ENCODE measurements around the gene STARD13.

Gene STARD13

DNA sequence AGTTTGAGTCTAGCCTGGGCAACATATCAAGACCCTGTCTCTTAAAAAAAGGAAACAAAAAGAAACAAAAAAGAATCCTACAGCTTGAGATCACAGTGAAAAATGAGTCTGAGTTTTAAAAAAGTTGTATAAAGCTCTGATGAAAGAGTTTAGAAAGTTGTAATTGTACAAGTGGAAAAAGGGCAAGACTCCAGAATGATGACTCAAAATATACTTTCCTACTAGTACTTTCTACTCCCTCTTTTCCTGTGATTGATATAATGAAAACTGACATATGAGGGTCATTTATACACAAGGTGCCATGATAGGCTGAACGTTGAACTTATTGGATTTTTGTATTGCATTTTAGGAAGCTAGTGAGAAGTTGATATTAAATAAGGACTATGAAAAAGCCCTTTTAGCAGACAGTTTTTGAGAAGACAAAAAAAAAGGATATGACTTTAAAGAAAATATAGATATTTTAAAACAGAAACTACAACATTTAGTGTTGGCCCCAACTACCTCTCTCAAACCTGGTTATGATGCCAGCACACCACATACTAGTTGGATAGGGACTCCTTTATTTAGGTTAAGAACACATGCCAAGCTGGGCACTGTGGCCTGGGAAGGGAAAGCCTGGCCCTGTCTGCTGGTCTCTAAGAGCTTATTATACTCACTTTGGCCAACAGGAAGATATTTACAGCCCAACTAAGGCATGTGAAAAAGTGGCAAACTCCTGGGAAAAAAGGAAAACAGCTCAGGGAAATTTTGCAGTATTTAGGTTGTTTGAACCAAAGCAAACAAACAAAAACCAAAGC lies 152.7 kb downstream of the STARD13 start:
- no peak for DNase-seq

DNA sequence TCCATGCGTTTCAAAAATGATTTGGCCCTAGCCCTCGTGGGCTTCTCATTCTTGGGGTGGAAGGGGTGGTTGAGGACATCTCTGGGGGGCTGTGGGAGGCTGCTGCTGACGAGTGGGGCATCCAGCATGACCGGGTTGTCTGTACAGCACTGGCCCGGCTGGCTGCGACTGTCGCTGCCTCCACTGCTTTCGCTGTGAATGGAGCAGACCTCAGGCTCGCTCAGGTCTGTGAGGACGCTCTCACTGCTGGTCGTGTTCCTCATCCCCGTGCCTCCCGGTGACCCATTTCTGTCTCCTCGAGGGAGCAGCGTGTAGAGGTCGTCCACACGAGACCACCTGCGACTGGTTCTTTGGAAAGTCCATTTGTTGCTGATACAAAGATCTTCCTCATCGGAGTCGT lies 155.7 kb downstream of the STARD13 start:
- DNase-seq, result no peak

DNA sequence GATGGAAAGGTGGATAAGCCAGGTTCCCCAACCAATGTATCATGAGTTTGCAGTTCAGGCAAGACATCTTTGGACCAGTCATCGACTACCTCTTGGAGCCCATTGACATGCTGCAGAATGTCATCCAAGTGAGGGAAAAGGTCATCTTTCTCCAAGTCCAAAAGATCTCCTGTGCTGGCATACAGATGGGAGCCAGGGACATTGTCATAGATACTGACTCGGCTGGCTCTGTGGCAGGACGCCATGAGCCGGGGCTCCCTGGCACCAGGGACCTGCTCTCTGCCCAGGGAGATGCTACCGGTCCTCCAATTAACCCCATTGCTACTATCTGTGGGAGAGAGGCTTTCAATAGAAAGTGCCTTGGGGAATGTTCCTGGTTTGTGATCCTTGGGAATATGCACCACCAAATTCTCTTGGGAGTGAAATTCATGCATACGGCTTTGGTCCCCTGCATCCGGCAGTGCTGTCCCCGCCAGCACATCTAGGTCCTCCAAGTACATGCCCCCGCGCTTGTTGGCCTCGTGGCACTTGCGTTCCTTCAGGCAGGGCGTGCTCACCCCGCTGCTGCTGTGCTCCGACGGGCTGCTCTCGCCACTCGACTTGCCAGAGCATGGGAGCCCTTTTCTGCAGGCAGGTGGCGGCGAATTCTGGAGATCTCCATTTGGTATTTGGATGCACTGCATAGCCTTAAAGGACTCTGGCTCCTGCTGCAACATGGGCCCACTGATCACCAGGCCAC lies 156.3 kb downstream of the STARD13 start:
- DNase-seq, result no peak

DNA sequence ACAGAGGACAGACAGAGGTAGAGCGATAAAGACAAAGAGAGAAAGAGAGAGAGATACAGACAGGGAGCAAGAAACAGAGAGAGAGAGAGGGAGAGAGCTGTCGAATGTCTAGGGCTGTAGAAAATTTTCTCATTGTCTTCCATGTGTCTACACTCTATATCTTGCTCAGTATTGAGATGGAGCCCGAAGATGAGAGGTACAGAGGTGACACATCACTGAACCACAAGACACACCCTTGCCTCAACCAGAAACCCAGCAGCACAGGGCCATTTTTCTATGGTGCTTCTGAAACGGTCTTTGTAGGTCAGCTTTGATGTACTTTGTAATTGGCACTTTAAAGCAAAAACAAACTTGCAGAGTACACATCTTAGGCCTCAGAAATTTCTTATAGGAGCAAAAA lies 157.4 kb downstream of the STARD13 start:
- no peak for DNase-seq

DNA sequence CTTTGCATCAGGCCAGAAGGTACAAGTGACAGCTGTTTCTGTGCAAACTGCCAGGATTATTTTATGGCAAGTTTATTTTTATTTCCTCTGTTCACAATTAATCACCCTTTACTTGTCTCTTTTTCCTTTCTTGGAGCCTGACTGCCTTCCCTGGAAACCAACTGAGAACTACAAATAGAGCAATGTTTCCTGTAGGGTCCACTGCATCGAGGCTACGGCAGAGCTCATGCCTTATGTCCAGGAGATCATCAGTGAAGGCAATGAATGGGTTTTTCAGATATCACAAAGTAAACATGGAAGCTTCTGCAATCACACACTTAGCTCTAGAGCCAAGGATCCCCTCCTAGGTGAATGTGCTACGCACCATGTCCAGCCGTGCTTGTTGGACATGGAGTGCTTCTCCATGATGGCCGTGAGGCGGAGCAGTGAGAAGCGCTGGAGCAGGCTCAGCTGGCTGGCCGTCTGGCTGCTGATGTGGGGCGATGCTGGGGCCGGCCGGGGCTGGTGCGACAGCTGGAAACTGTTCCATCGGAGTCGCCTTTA lies 158.5 kb downstream of the STARD13 start:
- DNase-seq, result no peak

DNA sequence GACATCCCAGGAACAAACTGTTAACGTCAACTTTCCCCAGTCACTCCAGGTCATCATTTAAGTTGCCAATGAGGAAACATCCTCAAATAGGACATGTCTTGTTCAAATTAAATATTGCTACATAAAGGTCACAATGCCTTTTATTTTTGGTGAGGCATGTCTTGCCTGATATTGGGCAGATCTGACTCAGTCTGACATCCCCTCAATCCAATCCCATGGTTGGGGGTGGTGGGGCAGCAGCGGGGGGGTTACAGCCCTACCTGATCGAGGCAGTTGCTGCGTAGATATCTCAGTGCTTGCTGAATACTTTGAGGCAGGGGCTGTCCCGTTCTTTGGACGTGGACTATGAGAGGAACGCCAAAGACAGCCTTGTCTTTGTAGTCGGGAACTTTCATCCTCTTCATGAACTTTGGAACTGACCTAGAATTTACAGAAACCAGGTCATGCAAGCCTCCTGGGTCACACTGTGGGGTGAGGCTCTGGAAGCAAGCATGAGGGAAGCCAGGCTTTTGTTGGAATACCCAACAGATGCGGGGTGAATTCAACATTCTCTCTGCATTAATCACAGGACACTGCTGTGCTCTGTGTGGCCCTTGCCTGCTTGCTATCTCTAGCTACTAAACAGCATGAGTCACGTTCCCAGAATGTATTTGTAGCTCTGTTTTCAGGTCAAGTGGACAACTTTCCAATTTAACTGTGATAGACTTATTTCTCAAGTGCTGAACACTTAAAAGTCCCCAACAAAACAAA lies 159.6 kb downstream of the STARD13 start:
- DNase-seq, result no peak

DNA sequence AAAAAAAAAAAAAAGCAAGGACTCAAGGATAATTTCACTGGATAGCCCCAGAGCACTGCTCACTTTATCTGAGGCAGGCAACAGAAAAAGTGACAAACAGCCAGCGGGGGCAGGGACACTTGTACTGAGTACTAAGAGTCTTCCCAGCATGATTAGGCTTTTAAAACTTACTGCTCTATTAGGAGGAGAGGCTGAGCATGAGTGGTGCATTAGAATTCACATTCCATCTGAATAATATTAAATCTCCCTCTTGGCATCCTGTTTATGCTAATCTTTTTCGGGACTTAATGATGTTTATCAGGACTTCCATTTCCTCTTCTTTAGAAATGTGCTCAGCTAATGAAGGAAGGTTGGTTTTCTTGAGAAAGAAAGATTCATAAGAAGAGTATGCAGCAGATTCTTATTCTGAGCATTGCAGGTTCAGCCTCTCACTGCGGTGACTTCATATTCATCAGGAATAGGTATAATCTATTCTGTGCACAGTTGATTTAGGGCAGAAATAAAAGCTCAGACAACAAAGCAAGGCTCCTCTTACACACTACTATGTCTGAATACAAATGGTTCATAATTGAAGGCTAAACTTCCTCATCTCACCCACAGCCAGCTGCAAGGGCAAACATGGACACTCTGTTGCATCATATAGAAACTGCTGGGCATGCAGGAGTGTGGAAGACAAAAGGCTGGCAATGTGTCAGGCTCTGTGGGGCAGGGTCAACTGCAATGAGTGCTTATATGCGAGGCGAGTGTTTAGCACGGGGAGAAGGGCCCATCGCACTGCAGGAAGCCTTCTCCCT lies 162.3 kb downstream of the STARD13 start:
- peak; percentile 6 to 74 for DNase-seq

DNA sequence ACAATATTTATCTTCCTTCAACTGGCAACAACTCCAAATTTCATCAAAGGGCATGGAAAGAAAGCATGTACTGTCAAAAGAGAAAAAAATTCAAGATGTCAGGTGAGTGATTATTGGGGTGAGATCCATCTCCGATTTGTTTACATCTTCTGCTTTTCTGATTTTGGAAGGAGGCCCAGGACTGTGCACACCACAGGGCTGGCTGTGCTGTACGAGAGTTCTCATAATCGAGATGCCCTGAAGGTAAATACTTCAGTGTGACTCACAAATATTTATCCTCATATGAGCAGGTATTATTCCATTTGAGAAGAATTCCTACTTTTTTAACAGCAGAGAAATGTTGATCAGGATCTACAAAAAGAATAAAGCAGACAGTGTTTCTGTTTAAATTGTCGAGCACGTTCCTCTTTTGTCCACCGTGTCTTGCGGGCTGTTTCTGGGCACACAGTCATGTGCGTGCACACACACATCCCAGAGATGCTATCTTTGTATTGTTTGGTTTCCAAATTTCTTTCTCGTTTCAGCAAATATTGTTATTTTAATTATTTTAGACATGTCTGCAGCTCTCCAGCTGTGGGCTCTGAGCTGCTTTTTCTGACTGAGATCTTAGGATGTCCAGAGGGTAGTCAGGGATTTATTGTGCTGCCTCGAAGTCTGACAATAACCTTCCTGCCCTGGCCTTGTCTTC lies 165.6 kb downstream of the STARD13 start:
- no peak for DNase-seq

DNA sequence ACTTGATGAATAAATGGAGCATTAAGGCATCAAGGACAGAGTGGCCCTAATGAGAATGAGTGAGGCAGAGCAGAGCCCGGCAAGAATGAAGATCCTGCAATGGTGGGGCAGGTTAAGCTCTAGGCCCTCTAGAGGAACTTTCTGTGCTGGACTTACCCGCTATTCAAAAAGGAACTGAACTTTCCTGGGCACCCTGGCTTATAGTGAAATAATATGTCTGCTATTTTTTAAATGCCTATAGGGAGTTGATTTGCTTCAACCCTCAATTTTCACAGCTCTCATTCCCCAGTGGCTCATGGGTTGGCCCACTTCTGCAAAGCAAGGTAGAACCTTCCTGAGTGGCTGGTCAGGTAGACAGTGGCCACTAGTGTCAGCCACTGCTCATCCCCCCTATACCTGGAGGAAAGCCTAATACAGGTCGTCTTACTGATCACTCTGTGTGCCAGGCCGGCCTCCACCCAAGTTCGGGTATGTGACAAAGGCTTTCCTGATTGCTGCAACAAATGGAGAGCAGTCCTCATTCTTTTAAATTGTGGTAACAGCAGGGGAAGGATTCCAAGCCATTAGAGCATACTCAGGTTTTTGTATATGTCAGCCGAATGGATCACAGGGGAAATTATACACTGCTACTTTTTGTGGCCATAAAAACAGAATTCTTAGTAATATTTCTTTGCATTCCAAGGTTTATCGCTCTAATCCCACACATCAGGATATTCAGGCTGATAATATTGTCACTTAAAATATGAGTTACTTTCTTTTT lies 166.4 kb downstream of the STARD13 start:
- DNase-seq, result no peak

DNA sequence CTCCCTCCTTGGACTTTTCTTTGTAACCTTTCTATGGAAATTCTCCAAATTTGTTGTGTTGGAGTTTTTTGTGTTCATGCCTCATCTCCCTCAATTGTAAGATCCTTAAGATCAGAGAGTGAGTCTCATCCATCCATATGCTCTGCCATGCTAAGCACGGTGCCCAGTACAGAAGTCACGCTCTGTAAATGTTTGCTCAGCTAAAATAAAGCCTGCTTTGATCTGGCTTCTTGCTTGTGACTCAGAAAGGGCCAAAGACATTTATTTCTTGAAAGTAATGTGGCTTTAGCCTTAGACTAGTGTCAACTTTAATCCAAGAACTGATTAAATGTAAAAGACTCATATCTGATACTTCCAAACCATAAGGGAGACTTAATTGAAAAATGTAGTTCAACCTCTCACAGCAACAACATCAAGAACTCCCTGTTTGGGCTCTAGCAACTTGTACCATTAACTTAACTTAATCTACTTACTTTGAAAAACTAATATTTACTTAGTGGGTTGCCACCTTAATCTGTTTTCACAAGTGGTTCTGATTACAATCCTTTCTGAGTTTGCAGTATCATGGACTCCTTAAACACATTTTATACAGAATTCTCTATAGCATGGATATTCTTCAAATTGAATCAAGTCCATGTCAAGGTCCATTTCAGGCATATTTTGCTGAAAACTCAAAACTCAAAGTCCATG lies 169.1 kb downstream of the STARD13 start:
- DNase-seq, result no peak

DNA sequence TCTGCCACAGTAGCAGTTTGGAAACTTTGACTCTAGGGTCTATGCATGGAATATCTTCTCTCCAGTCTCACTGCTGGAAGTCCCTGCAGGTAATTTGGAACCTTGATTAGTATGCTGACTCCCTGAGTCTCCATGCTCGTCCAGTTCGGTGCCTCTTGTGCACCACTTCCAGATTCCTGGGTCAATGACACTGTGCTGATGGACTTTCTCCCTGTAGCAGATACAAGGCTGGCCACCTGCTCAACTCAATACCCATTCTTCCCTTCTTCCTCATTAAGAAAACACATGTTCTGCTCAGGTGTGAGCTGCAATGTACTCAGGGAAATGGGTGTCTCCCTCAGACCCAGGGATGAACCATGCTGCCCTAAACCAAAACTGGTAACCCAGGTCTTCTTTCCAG lies 170.3 kb downstream of the STARD13 start:
- no peak for DNase-seq

DNA sequence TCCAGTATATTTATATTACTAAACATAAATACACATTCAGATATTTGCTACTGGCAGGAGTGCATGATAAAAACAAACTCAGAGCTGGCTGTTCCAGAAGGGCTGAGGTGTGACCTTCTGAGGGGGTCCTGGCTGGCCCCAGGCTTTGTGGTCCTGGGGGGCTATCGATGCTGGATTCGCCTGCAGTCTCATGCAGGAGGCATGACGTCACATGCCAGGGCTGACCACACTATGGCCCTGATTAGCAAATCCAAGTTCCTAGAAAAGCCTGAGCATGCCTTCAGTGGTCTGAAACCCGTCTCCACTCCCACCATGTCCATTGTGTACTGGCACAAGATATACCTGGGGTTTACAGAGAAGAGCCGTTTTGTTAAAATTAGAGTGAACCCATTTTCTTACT lies 171.4 kb downstream of the STARD13 start:
- DNase-seq, result no peak

DNA sequence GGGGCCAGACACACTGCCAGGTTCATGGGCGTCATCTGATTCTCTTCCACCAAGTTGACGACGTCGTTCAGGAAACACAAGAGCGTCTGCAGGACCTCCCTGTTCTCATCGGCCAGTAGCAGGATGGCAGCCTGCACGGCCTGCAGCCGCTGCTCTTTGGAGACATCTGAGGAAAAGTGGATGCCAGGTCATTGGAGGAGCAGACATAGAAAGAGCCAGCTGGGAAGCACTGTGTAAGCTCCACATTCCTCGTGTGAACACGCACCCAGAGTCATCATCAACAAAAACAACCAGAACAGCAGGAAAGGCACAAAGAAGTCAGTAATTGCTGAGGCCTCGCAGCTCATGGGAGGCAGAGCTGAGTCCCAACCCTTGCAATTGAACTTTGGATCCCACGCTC lies 172.8 kb downstream of the STARD13 start:
- DNase-seq, result no peak

DNA sequence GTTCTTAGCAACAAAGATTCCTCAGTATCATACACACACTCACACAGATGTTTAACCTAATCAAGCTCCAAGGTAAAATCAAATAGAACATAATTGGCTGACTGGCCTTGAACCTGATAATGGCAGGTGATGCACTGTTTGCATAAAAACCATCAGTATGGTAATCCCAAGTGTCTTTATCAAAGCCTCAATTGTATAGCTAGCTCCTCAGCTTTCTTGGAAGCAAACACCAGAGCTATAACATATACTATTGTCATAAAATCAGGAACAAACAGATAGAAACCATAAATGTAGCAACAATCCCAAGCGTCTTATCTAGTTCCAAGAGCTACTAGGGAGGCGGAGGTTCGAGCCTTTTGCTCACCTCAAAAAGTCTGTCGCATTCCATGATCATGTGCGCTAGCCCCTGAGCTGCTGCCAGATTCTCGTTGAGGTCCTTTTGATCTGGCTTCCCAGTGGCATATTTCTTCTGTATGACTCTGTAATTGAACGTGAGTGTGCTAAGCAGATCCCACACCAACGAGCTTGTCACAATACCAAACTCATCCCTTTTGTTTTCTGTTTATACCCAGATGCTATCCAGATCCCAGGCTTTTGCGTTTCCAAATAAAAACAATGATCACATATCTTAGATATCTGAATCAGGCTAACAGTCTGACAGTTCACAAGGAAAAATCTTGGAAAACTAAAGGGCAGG lies 174.0 kb downstream of the STARD13 start:
- DNase-seq, result peak in 1 of 2 experiments; percentile 35

DNA sequence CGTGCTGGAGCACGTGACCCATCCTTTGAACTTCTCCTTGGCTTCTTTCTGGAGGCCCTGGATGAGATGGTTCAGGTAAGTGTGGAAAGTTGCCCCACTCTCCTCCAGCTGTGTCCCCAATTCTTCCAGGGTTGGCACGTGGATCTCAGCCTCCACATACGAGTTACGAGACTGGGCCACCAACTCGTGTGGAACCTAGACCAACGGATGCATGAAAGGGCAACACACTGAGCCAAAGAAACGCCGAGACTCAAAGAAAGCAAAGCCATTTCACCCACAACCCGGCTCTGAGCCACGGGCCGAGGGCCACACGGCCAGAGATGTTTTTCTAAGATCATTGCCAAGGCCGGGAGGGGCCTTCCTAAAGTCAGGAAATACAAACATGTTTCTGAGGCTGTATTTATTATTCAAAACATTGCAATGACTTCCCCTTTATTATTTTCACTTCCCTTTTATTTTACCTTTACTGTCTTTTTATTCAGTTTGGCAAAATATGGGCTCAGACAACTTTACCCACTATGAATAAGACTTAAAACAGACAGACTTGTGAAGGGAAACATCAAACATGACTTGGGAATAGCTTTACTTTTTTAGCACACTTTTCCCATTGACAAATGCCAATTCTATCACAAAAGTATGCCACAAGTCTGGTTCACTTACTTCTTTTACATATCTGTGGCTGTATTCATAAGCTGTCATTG lies 174.7 kb downstream of the STARD13 start:
- DNase-seq, result no peak

DNA sequence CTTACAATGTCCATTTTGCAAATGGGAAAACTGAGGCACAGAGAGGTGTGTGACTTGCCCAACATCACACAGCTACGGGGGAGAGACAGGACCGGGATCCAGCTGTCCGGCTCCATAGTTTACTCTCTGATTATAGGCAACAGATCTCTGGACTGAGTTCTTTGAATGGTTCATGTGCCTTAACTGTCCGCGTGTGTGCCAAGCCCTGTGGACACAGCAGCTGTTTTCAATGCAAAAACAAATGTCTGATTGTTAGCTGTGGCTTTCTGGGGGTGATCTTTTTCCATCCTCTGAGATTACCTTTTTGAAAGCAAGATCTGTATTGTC lies 175.2 kb downstream of the STARD13 start:
- DNase-seq, result no peak

DNA sequence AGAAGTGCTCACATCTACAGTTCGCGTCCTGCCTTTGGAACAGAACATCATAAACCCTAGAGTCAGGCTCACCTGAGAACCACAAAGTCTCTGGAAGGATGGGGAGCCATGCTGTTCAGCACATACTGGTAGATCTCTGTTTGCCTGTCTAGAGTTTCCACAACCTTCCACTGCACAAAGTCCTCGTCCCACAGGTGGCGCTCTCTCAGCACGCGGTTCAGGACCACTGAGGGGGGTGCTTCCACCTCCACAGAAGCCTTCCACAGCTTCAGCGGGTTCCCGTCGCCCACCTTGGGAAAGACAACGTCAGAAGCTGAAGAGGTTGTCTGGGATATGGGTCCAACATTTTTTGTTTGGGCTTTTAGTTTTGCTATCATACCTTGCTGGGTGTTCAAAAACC lies 175.8 kb downstream of the STARD13 start:
- DNase-seq, result no peak

DNA sequence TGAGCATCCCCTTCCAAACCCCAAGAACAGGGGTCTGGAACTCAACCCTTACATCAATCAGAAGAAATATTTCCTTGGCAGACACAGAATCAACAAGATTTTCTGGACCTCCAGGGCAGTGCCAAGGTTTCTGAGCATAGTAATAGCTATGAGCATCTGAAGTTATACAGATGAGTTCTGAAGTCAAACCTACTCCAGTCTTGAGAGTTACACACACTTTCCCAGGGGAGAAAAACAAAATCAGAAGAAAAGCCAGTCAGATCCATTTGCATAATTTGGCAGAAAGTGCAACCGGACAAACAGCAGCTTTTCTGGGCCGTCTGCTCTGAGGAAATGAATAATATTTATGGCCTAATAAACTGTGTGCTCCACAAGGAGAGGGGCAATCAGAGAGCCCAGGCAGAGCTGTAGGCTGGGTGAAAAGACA lies 176.3 kb downstream of the STARD13 start:
- no peak for DNase-seq

DNA sequence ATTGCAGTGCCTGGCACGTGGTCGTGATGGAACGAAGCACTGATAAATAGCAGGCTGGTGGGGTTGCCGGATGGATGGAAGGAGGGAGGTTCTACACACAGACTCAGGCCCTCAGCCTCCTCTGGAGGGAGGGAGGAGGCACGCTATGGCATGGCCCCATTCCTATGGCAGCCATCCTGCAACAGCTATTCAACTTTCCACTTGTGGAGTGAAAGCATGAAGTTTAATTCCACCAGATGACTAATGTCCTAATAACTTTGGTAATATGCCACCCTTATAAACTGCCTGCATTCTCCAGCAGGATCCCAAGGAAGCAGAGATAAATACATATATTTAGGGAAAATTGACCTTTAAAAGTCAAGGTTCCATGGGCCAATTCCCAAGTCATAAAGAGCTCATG lies 176.9 kb downstream of the STARD13 start:
- DNase-seq, result no peak
